ENCODE results near the gene SLC2A9. TPM values are rescaled to one million over a fixed set of nuclear protein-coding genes. Genes with fewer than 3 reads are reported as not detected.
A peak's percentile ranks its signal among the peaks of the same experiment; 100 is the strongest.

The SLC2A9 gene
- polyA plus RNA-seq, 3 donors from 2014 or later: 1.4 to 2.3 TPM; not detected in 1

DNA sequence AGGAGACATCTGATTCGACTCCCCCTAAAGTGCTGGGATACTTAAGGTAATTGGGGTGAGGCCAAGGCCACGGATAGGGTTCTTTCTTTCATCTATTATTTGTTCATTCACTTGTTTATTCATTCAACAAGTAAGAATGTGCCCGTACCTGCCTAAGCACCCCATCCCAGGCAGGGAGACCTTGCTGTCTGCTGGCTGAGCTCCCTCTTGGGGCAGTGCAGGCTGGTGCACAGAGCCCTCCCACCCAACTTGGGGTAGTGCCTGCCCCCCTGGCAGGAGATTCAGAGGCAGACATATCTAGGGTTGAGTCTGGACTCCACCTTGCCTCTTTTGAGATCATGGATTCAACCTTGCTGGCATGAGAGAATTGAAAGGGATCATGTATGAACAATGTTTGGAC, 144.2 kb downstream of the SLC2A9 start:
- no peak overlapping the region for H3K27ac Mint-ChIP-seq
- H3K27me3 Mint-ChIP-seq (ENCODE audit: low read depth in 3 of 3): peaks cover 0 to 7% (median 6%) of the 10 kb centered on the region in 3 donors
- no peak overlapping the region for H3K4me3 Mint-ChIP-seq
- H3K4me1 Mint-ChIP-seq: no peaks in the 10 kb centered on the region
- H3K9me3 Mint-ChIP-seq: peaks cover 0 to 3% (median 0%) of the 10 kb centered on the region in 6 donors
- H3K36me3 Mint-ChIP-seq: no peaks in the 10 kb centered on the region
- DNase-seq: no peak

DNA sequence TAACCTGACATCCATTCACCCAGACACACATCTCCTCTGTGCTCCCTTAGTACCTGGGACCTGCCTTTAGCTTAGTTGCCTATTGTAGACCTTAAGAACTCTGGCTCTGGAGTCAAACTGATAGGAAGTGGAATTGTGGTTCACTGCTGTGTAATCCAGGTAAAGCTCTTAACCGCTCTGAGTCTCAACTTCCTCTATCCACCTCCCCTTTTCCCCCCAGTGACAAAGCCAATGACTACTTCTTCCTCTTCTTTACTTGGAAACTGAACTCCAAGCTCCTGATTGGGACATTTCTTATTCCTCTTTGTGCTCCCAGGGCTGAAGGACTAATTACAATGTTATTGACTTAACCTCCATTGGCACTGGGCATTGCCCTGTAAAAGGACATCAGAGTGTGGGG, 145.8 kb downstream of the SLC2A9 start:
- Mint-ChIP-seq H3K9me3 (peaks cover 0 to 3% (median 0%) of the 10 kb centered on the region in 6 donors), H3K27me3 (ENCODE audit: low read depth in 3 of 3) (peaks cover 0 to 7% (median 6%) of the 10 kb centered on the region in 3 donors), H3K36me3 (no peaks in the 10 kb centered on the region), H3K4me1 (no peaks in the 10 kb centered on the region), H3K4me3 (no peak overlapping the region), H3K27ac (no peak overlapping the region)
- DNase-seq: no peak

GRCh38 chr4:9874385-9874784, 146.9 kb downstream of the SLC2A9 start:
- Mint-ChIP-seq H3K27me3 (ENCODE audit: low read depth in 3 of 3) (peaks cover 0 to 11% (median 7%) of the 10 kb centered on the region in 3 donors), H3K36me3 (no peaks in the 10 kb centered on the region), H3K4me3 (no peak overlapping the region), H3K9me3 (peaks cover 0 to 3% (median 0%) of the 10 kb centered on the region in 6 donors), H3K4me1 (no peaks in the 10 kb centered on the region), H3K27ac (no peak overlapping the region)
- DNase-seq: no peak

DNA sequence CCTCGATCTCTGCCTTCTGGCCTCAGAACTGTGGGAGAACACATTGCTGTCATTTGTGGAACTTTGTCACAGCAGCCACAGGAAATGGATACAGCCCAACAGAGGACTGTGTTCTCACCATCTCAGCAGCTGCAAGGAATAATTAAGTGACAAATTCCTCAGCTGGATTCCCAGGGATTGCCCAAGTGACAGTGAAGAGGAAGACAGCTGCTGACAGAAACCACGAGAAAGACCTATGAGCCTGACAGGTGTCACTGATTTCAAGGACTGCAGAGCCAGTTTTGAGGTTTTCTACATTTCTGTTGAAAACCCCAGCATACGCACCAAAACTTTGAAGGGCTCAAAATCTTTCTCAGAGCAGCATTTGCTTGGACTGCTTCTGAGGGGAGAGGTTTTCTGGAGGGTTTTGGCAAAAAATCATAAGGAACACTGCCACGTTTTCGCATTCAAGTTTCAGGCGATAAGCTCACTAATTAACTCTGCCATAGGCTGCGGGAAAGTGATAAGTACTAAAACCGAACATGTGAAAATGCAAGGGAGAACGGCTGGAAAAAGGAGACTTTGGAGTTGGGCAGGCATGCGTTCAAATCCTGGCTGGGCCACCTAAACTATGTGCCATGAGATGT, 151.0 kb downstream of the SLC2A9 start:
- no peaks in the 10 kb centered on the region for H3K4me1 Mint-ChIP-seq
- no peak overlapping the region for H3K27ac Mint-ChIP-seq
- DNase-seq: no peak
- H3K27me3 Mint-ChIP-seq (ENCODE audit: low read depth in 3 of 3): peaks cover 0 to 7% (median 4%) of the 10 kb centered on the region in 3 donors
- peaks cover 0 to 3% (median 0%) of the 10 kb centered on the region in 6 donors for H3K9me3 Mint-ChIP-seq
- H3K36me3 Mint-ChIP-seq: no peaks in the 10 kb centered on the region
- H3K4me3 Mint-ChIP-seq: peak overlapping the region in 1 of 5 donors; percentile 5

DNA sequence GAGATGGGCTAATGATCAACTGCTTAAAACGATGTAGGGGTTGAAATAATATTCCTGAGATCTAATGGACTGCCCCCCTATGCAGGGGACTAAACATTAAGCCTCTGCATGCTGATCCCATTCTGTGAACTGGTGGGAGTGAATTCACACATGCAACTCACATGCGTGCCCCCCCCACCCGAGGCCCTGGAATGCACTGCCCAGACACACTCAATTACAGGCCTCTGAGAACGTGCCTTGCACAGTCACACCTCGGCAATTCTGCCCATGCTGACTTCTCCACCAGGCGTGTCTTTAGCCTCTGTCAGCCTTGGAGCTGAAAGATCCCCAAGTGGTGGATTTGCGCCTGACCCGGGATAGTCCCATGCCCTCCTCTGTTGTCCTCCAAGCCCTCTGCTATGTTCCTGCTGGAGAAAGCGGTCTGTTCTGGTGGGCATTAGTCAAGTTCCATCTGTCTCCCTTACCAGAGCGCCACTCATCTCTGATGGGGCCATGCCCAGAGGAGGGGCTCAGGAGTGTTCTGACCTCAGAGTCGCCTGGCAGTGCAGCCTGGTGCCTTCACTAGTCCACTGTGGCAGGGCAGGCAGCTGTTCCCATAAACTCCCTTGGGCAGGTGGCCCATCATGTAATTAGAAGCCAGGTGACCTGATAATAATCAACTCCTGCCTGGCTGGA, 153.4 kb downstream of the SLC2A9 start:
- no peaks in the 10 kb centered on the region for H3K4me1 Mint-ChIP-seq
- no peak overlapping the region for H3K27ac Mint-ChIP-seq
- peaks cover 0 to 4% (median 4%) of the 10 kb centered on the region in 3 donors for H3K27me3 Mint-ChIP-seq (ENCODE audit: low read depth in 3 of 3)
- H3K4me3 Mint-ChIP-seq: no peak overlapping the region
- no peaks in the 10 kb centered on the region for H3K9me3 Mint-ChIP-seq
- no peaks in the 10 kb centered on the region for H3K36me3 Mint-ChIP-seq
- DNase-seq: no peak

- Mint-ChIP-seq H3K27me3 (ENCODE audit: low read depth in 3 of 3) (peaks cover 0 to 4% (median 4%) of the 10 kb centered on the region in 3 donors), H3K36me3 (no peaks in the 10 kb centered on the region), H3K9me3 (no peaks in the 10 kb centered on the region), H3K4me1 (no peaks in the 10 kb centered on the region), H3K4me3 (no peak overlapping the region), H3K27ac (no peak overlapping the region)
- no peak for DNase-seq
These were observed 154.4 kb downstream of the SLC2A9 start for GRCh38 chr4:9866931-9867330.

DNA sequence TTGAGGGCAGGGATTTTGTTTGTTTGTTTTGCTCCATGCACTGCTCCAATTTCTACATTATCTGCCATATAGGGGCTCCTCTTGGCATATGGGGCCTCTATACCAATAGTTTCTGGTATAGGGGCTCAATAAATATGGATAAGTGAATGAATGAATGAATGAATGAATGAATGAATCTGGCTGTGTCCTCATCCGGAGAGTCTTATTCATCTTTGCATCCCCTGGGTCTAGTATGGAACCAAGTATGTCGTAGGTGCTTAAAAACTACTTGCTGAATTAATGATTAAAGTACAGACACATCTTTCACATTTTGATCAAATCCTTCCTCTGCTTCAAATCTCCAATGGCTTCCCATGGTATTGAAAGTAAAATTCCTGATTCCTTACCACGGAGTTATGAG, 159.7 kb downstream of the SLC2A9 start:
- Mint-ChIP-seq H3K27me3 (ENCODE audit: low read depth in 3 of 3) (peaks cover 0 to 1% (median 0%) of the 10 kb centered on the region in 3 donors), H3K9me3 (no peaks in the 10 kb centered on the region), H3K4me1 (no peaks in the 10 kb centered on the region), H3K27ac (no peak overlapping the region), H3K36me3 (no peaks in the 10 kb centered on the region), H3K4me3 (no peak overlapping the region)
- no peak for DNase-seq

DNA sequence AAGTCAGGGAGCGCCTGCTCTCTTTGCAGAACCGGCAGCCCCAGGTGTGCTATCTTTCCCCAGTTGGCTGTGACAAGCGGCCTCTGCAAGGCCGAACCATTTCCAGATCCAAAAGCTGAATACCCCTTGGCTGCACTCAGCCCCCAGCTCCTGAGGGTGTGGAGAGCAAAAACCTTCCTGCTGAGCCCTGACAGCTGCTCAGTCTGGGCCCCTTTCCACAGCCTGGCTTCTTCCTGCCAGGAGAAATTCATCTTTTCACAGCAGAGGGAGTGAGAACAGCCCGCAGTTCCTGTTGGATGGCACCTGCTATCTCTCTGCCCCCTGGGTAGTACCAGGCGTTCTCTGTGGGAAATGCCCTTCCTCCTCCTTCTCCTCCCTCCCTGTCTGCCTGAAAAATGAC, 161.5 kb downstream of the SLC2A9 start:
- no peaks in the 10 kb centered on the region for H3K9me3 Mint-ChIP-seq
- no peaks in the 10 kb centered on the region for H3K36me3 Mint-ChIP-seq
- no peaks in the 10 kb centered on the region for H3K4me1 Mint-ChIP-seq
- H3K4me3 Mint-ChIP-seq: no peak overlapping the region
- no peak for DNase-seq
- H3K27me3 Mint-ChIP-seq (ENCODE audit: low read depth in 3 of 3): peaks cover 0 to 2% (median 1%) of the 10 kb centered on the region in 3 donors
- H3K27ac Mint-ChIP-seq: no peak overlapping the region

DNA sequence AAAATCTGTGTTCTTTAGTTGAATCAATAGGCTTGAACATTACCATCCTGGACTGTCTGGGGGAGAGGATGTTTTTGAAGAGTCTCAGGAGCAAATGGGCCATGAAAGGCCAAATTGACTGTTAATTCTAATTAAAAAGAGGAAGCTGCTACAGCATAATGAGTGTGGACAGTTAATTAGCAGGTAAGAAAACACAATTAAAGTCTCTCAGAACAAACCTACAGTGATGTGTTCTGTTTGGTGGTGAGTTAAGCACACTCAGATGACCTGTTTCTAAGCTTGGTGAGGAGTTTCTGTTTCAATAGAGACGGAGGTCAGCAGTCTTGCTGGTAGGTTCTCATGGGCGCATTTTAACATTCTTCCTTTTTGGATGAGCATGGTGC, 171.8 kb downstream of the SLC2A9 start:
- no peak for DNase-seq
- peaks cover 0 to 3% (median 0%) of the 10 kb centered on the region in 6 donors for H3K9me3 Mint-ChIP-seq

DNA sequence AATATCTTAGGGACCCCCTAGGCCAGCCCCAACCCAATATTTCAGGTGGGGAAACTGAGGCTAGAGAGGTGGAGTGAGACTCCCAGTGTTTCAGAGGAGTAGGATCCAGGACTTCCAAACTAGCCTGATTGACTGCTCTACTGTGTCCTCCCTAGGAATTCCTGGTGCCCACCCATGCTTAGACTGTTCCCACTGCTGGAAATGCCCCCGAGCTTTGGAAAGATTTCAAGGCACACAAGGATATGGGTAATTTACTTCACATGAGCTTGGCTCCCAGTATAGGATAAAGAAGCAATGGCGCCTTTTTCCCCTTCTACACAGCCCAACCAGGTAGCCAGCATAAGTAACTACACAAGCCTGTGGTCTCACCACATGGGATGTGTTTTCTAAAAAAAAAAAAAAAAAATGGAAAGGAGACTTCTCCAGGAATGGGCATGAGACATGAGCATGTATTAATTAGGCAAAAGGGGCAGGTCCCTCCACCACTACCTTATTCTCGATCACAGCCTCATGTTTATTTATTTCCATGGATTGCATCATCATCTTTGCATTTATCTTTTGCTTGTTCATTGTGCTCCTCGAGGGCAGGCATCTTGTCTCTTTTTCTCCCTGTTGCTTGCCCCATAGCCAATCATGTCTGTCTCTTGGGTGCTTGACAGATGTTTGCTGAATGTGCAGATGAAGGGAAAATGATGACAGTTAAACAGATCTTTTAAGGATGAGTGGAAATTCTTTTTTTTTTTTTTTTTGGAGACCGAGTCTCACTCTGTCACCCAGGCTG, 173.1 kb downstream of the SLC2A9 start:
- peaks cover 0 to 4% (median 0%) of the 10 kb centered on the region in 6 donors for H3K9me3 Mint-ChIP-seq
- peaks cover 0 to 9% (median 2%) of the 10 kb centered on the region in 3 donors for H3K27me3 Mint-ChIP-seq (ENCODE audit: low read depth in 3 of 3)
- no peak overlapping the region for H3K4me3 Mint-ChIP-seq
- H3K27ac Mint-ChIP-seq: no peak overlapping the region
- H3K36me3 Mint-ChIP-seq: no peaks in the 10 kb centered on the region
- no peaks in the 10 kb centered on the region for H3K4me1 Mint-ChIP-seq
- no peak for DNase-seq

More for the DNA sequence above, 171.8 kb downstream of the SLC2A9 start:
- H3K4me1 Mint-ChIP-seq: no peaks in the 10 kb centered on the region
- H3K27ac Mint-ChIP-seq: no peak overlapping the region
- H3K27me3 Mint-ChIP-seq (ENCODE audit: low read depth in 3 of 3): peaks cover 0 to 11% (median 0%) of the 10 kb centered on the region in 3 donors
- no peak overlapping the region for H3K4me3 Mint-ChIP-seq
- no peaks in the 10 kb centered on the region for H3K36me3 Mint-ChIP-seq

GRCh38 chr4:9845791-9846493, 175.4 kb downstream of the SLC2A9 start:
- no peaks in the 10 kb centered on the region for H3K4me1 Mint-ChIP-seq
- no peak overlapping the region for H3K4me3 Mint-ChIP-seq
- H3K36me3 Mint-ChIP-seq: peaks cover 0 to 10% (median 0%) of the 10 kb centered on the region in 3 donors
- H3K27me3 Mint-ChIP-seq (ENCODE audit: low read depth in 3 of 3): peaks cover 0 to 10% (median 2%) of the 10 kb centered on the region in 3 donors
- H3K9me3 Mint-ChIP-seq: peaks cover 0 to 11% (median 8%) of the 10 kb centered on the region in 6 donors
- no peak for DNase-seq
- no peak overlapping the region for H3K27ac Mint-ChIP-seq

DNA sequence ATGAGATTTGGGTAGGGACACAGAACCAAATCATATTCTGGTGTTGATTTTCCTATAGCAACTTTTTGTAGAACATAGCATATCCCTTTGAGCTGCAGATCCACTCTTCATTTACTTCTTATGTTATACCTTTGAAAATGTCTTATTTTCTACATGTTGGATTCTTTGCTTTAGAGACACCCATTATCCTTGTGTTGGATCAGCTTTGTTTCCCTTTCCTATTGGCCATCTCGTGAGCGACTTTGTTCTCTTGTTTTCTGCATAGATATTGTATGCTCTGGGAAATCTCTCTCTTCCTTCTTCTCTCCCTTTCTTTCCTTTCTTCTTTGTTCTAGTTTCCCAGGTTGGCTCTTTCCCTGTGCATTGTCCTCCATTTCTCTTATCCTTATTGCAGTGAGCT, 180.2 kb downstream of the SLC2A9 start:
- Mint-ChIP-seq H3K27ac (no peak overlapping the region), H3K27me3 (ENCODE audit: low read depth in 3 of 3) (peaks cover 0 to 6% (median 3%) of the 10 kb centered on the region in 3 donors), H3K36me3 (peaks cover 0 to 11% (median 0%) of the 10 kb centered on the region in 3 donors), H3K4me3 (no peak overlapping the region), H3K4me1 (no peaks in the 10 kb centered on the region), H3K9me3 (peaks cover 0 to 23% (median 10%) of the 10 kb centered on the region in 6 donors)
- no peak for DNase-seq

- Mint-ChIP-seq H3K4me1 (no peaks in the 10 kb centered on the region), H3K9me3 (peaks cover 0 to 6% (median 2%) of the 10 kb centered on the region in 6 donors), H3K27ac (no peak overlapping the region), H3K36me3 (no peaks in the 10 kb centered on the region), H3K4me3 (no peak overlapping the region), H3K27me3 (ENCODE audit: low read depth in 3 of 3) (peaks cover 1 to 15% (median 1%) of the 10 kb centered on the region in 3 donors)
- DNase-seq: no peak
These were observed 185.9 kb downstream of the SLC2A9 start for GRCh38 chr4:9835430-9835829.

All from immature natural killer cell (primary cell).